Endothelial cell of umbilical vein (primary cell): ENCODE results near the gene ADAMTS17.

Experiments used
- CTCF ChIP-seq, 2 donors: IDR thresholded peaks; 1 replicate in 1 of 2; 2 replicates in 1 of 2; pipeline ENCODE4 v1.5.1; 2011; ENCODE audit warnings: low read length in 2 of 2, mild to moderate bottlenecking in 2 of 2, moderate library complexity in 2 of 2, control low read depth in 1 of 2, inconsistent platforms in 1 of 2, low read depth in 1 of 2; ENCODE audit not compliant: insufficient read depth in 1 of 2; ENCODE audit errors: extremely low read depth in 1 of 2
- EZH2 ChIP-seq: IDR thresholded peaks from 2 replicates; pipeline ENCODE4 v1.6.1; 2012; ENCODE audit warnings: borderline replicate concordance, low read depth, mild to moderate bottlenecking, moderate library complexity, low read length, inconsistent platforms; ENCODE audit not compliant: severe bottlenecking
- FOS ChIP-seq: IDR thresholded peaks from 2 replicates; pipeline ENCODE4 v1.6.1; 2011; ENCODE audit warnings: mild to moderate bottlenecking, low read length, moderate library complexity, borderline replicate concordance; ENCODE audit not compliant: insufficient read depth
- POLR2A ChIP-seq: IDR thresholded peaks from 2 replicates; pipeline ENCODE4 v1.6.1; 2012; ENCODE audit warnings: low read depth, mild to moderate bottlenecking, control low read depth, low read length
- POLR2AphosphoS5 ChIP-seq: IDR thresholded peaks from 2 replicates; pipeline ENCODE4 v1.6.1; 2012; ENCODE audit warnings: low read depth, mild to moderate bottlenecking, control low read depth, low read length, moderate library complexity; ENCODE audit not compliant: insufficient read depth

- TF ChIP-seq CTCF (IDR thresholded peaks at IDR 0.05; ENCODE audit: extremely low read depth in 1 of 2, insufficient read depth in 1 of 2, low read depth in 1 of 2, low read length in 2 of 2) (no peak), POLR2A (no peak), EZH2 (no peak), POLR2AphosphoS5 (no peak), FOS (no peak)
Observed at GRCh38 chr15:100334905-100335304, 6.9 kb downstream of the ADAMTS17 start.
